ENCODE measurements around the gene ARHGEF10L. TPM values are rescaled to one million over a fixed set of nuclear protein-coding genes. Genes with fewer than 3 reads are reported as not detected.
A peak's percentile ranks its signal among the peaks of the same experiment; 100 is the strongest.

Gene ARHGEF10L
- total and polyA plus RNA-seq, 8 donors: 36.2 to 104 (median 52.8) TPM

GRCh38 chr1:17675744-17676143 lies 136.2 kb downstream of the ARHGEF10L start:
- intact Hi-C loops (cut with DNase I): no loop called here
- H3K27ac ChIP-seq: no peak overlapping the region
- H3K9me3 ChIP-seq: no peaks in the 10 kb centered on the region
- no peak overlapping the region for H3K4me3 ChIP-seq
- no peak for DNase-seq
- no peak for TF ChIP-seq CTCF (IDR thresholded peaks at IDR 0.05)
- 91 to 95% methylated on average over 3 of the region's 3 CpGs for WGBS, 2 donors
- peaks cover 0 to 3% (median 0%) of the 10 kb centered on the region in 3 donors for H3K36me3 ChIP-seq
- no peak for ATAC-seq
- no peak for FAIRE-seq
- no peaks in the 10 kb centered on the region for H3K4me1 ChIP-seq
- H3K27me3 ChIP-seq: no peaks in the 10 kb centered on the region

GRCh38 chr1:17676387-17677060 lies 137.0 kb downstream of the ARHGEF10L start:
- 85% methylated on average over 11 of the region's 11 CpGs for WGBS, 2 donors
- Histone ChIP-seq H3K4me3 (no peak overlapping the region), H3K9me3 (no peaks in the 10 kb centered on the region), H3K27ac (no peak overlapping the region), H3K36me3 (peaks cover 0 to 7% (median 0%) of the 10 kb centered on the region in 3 donors), H3K4me1 (no peaks in the 10 kb centered on the region), H3K27me3 (no peaks in the 10 kb centered on the region)
- FAIRE-seq: no peak
- DNase-seq: no peak
- TF ChIP-seq CTCF (IDR thresholded peaks at IDR 0.05): no peak
- intact Hi-C loops (cut with DNase I): no loop called here
- no peak for ATAC-seq

- Histone ChIP-seq H3K36me3 (peaks cover 0 to 7% (median 0%) of the 10 kb centered on the region in 3 donors), H3K9me3 (no peaks in the 10 kb centered on the region), H3K4me3 (no peak overlapping the region), H3K27me3 (no peaks in the 10 kb centered on the region), H3K4me1 (no peaks in the 10 kb centered on the region), H3K27ac (no peak overlapping the region)
- no peak for FAIRE-seq
- 53 to 59% methylated on average over 6 of the region's 6 CpGs for WGBS, 2 donors
- peak in 2 of 4 donors; percentile 14 to 35 for ATAC-seq
- no peak for TF ChIP-seq CTCF (IDR thresholded peaks at IDR 0.05)
- intact Hi-C loops (cut with DNase I): no loop called here
- DNase-seq: no peak
These were observed 138.5 kb downstream of the ARHGEF10L start for GRCh38 chr1:17678011-17678410.

GRCh38 chr1:17679856-17680255 lies 140.4 kb downstream of the ARHGEF10L start:
- H3K27me3 ChIP-seq: no peaks in the 10 kb centered on the region
- FAIRE-seq (no peak), DNase-seq (peak in 1 of 6 donors; percentile 45), ATAC-seq (no peak)
- no peaks in the 10 kb centered on the region for H3K9me3 ChIP-seq
- no peak overlapping the region for H3K27ac ChIP-seq
- intact Hi-C loops (cut with DNase I): no loop called here
- no peaks in the 10 kb centered on the region for H3K4me1 ChIP-seq
- 89 to 90% methylated on average over 15 to 16 of the region's 16 CpGs for WGBS, 2 donors
- TF ChIP-seq CTCF (IDR thresholded peaks at IDR 0.05): no peak
- H3K4me3 ChIP-seq: no peak overlapping the region
- peaks cover 0 to 7% (median 0%) of the 10 kb centered on the region in 3 donors for H3K36me3 ChIP-seq

GRCh38 chr1:17680308-17680707 lies 140.8 kb downstream of the ARHGEF10L start:
- peaks cover 0 to 7% (median 0%) of the 10 kb centered on the region in 3 donors for H3K36me3 ChIP-seq
- no peak overlapping the region for H3K4me3 ChIP-seq
- H3K27me3 ChIP-seq: no peaks in the 10 kb centered on the region
- peak in 1 of 4 donors; percentile 4 for ATAC-seq
- no peak for FAIRE-seq
- WGBS, 2 donors: 86% methylated on average over 10 of the region's 10 CpGs
- no peak overlapping the region for H3K27ac ChIP-seq
- no peaks in the 10 kb centered on the region for H3K9me3 ChIP-seq
- intact Hi-C loops (cut with DNase I): no loop called here
- no peak for TF ChIP-seq CTCF (IDR thresholded peaks at IDR 0.05)
- H3K4me1 ChIP-seq: no peaks in the 10 kb centered on the region
- DNase-seq: no peak
